Spleen (tissue), 7 donors: Measurements from ENCODE around the gene ARSD.

ENCODE experiments used
- POLR2A ChIP-seq, 3 donors: fragments of 450-650 bp; IDR thresholded peaks; one replicate each; pipeline ENCODE4 v1.5.1; 2017; ENCODE audit warnings: antibody characterized with exemption in 3 of 3, mild to moderate bottlenecking in 1 of 3
- TF ChIP-seq, protein P1 (sequence below), 11 experiments: fragments of 200-600 bp in 7 of 11; fragments of 450-650 bp in 4 of 11; sonication (generic) in 4 of 11; IDR thresholded peaks in 8 of 11; conservative IDR thresholded peaks in 3 of 11; 1 replicate in 7 of 11; 2 replicates in 4 of 11; pipeline versions ENCODE4 v1.4.0 to v1.8.0; 2016 to 2021; ENCODE audit warnings: antibody characterized with exemption in 11 of 11, inconsistent platforms in 4 of 11, mild to moderate bottlenecking in 1 of 11
- donor health status: DM: no; HTN: no; CAD: no; lungs with moderate emphysema.
- donor health status: DM: no; HTN: no; CAD: no.
- donor health status: DM: no; HTN: no; CAD: no.

DNA sequence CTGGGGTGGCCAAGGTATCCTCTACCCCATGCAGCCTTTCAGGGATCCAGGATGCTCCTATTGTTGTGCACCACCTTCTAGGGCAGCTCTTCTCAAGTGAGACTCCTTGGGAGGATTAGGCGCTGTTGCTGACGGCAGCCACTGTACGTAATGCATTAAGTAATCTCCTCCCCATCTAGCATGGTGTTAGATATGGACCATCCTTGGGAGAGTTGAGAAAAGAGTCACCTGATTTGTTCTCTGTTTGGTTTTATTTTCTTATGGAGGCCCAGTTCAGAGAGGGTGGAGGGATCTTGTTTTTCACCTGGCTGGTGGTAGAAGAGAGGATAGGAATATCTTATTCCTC lies 54.0 kb downstream of the ARSD start:
- TF ChIP-seq, protein P1, sequence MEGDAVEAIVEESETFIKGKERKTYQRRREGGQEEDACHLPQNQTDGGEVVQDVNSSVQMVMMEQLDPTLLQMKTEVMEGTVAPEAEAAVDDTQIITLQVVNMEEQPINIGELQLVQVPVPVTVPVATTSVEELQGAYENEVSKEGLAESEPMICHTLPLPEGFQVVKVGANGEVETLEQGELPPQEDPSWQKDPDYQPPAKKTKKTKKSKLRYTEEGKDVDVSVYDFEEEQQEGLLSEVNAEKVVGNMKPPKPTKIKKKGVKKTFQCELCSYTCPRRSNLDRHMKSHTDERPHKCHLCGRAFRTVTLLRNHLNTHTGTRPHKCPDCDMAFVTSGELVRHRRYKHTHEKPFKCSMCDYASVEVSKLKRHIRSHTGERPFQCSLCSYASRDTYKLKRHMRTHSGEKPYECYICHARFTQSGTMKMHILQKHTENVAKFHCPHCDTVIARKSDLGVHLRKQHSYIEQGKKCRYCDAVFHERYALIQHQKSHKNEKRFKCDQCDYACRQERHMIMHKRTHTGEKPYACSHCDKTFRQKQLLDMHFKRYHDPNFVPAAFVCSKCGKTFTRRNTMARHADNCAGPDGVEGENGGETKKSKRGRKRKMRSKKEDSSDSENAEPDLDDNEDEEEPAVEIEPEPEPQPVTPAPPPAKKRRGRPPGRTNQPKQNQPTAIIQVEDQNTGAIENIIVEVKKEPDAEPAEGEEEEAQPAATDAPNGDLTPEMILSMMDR (IDR thresholded peaks at IDR 0.05 in 8 of 11, conservative IDR thresholded peaks at IDR 0.05 in 3 of 11) = no peak
- no peak for TF ChIP-seq POLR2A (IDR thresholded peaks at IDR 0.05)
